Spleen (tissue), 11 donors: Measurements from ENCODE around the gene PEAR1. TPM values are rescaled to one million over a fixed set of nuclear protein-coding genes. Genes with fewer than 3 reads are reported as not detected.

Experiments
- DNase-seq: peaks from one replicate; pipeline ENCODE4 v3.0.0-alpha.2; 2020
- H3K27ac ChIP-seq, 8 donors: fragments of 200-600 bp; sonication (generic) in 7 of 8; 1 replicate in 4 of 8; 2 replicates in 4 of 8; pipeline versions ENCODE4 v1.5.0 to v1.8.0; 2016 to 2021; ENCODE audit warnings: inconsistent platforms in 4 of 8, mild to moderate bottlenecking in 4 of 8, moderate library complexity in 1 of 8
- H3K27me3 ChIP-seq, 7 donors: fragments of 200-600 bp; sonication (generic) in 6 of 7; replicated peaks in 1 of 7; 1 replicate in 4 of 7; 2 replicates in 3 of 7; pipeline versions ENCODE4 v1.5.0 to v1.8.0; 2016 to 2021; ENCODE audit warnings: inconsistent platforms in 3 of 7, mild to moderate bottlenecking in 1 of 7
- H3K36me3 ChIP-seq, 6 donors: fragments of 200-600 bp; sonication (generic) in 5 of 6; 1 replicate in 4 of 6; 2 replicates in 2 of 6; pipeline versions ENCODE4 v1.5.0 to v1.8.0; 2016 to 2021; ENCODE audit warnings: inconsistent platforms in 2 of 6
- H3K4me1 ChIP-seq, 6 donors: fragments of 200-600 bp; sonication (generic) in 5 of 6; 1 replicate in 3 of 6; 2 replicates in 3 of 6; pipeline versions ENCODE4 v1.5.0 to v1.8.0; 2016 to 2021; ENCODE audit warnings: inconsistent platforms in 3 of 6
- H3K4me3 ChIP-seq, 8 donors: fragments of 200-600 bp; sonication (generic) in 7 of 8; 1 replicate in 4 of 8; 2 replicates in 4 of 8; pipeline versions ENCODE4 v1.5.0 to v1.8.0; 2016 to 2021; ENCODE audit warnings: inconsistent platforms in 4 of 8, mild to moderate bottlenecking in 4 of 8, moderate library complexity in 2 of 8
- H3K9me3 ChIP-seq, 8 donors: fragments of 200-600 bp; sonication (generic) in 7 of 8; 1 replicate in 4 of 8; 2 replicates in 4 of 8; pipeline versions ENCODE4 v1.5.0 to v1.8.0; 2016 to 2021; ENCODE audit warnings: inconsistent platforms in 4 of 8
- CTCF ChIP-seq, 11 experiments: fragments of 200-600 bp in 7 of 11; fragments of 450-650 bp in 4 of 11; sonication (generic) in 4 of 11; IDR thresholded peaks in 8 of 11; conservative IDR thresholded peaks in 3 of 11; 1 replicate in 7 of 11; 2 replicates in 4 of 11; pipeline versions ENCODE4 v1.4.0 to v1.8.0; 2016 to 2021; ENCODE audit warnings: antibody characterized with exemption in 11 of 11, inconsistent platforms in 4 of 11, mild to moderate bottlenecking in 1 of 11
- POLR2A ChIP-seq, 3 donors: fragments of 450-650 bp; IDR thresholded peaks; one replicate each; pipeline ENCODE4 v1.5.1; 2017; ENCODE audit warnings: antibody characterized with exemption in 3 of 3, mild to moderate bottlenecking in 1 of 3
- POLR2AphosphoS5 ChIP-seq, 3 donors: sonication (generic); formaldehyde crosslinking; IDR thresholded peaks; one replicate each; pipeline ENCODE4 v1.5.1; 2017; ENCODE audit warnings: antibody characterized with exemption in 3 of 3
- WGBS, 5 donors: extraction: QIAGEN DNeasy Blood & Tissue Kit in 3 of 5; methylation state at CpG; one replicate each; pipeline versions ENCODE4 v1.1.5 to v1.1.7; 2013 to 2018; 5-methylcytosine and 5-hydroxymethylcytosine counted together
- intact Hi-C: fragments of 100-400 bp; cut with DNase I; formaldehyde crosslinking; loops from one replicate; pipeline ENCODE4 v1.15.0; 2023; ENCODE audit warnings: low total_unique reads
- polyA plus RNA-seq, 3 donors: library from polyadenylated mRNA; stranded (reverse); fragments of 200-250 nt; gene quantifications; one replicate each; pipeline ENCODE4 v1.2.1, GENCODE V29; 2013
- total RNA-seq, 7 donors: library from RNA; depleted of rRNA in 3 of 7; stranded (reverse); fragments of >200 nt in 3 of 7; fragmentation: NEBNext Ultra II Directional in 4 of 7; extraction: Animal tissue kit (Norgen Biotek cat#: 25700) in 4 of 7; gene quantifications; one replicate each; pipeline versions ENCODE4 v1.1.0 to v1.2.1, GENCODE V29; 2016 to 2021
- donor health status: healthy with polysubstance abuse.
- donor health status: DM: no; HTN: no; CAD: no; lungs with moderate emphysema.
- donor health status: DM: no; HTN: no; CAD: no.
- donor health status: Bipolar disorder and iron deficiency.
- donor health status: healthy.
- donor health status: DM: no; HTN: no; CAD: no.
- donor health status: DM: yes; HTN: yes; CAD: no.

PEAR1 gene
- total and polyA plus RNA-seq, 10 donors = 1.4 to 28.3 (median 20.2) TPM

GRCh38 chr1:156958247-156958714 lies 64.8 kb downstream of the PEAR1 start:
- DNase-seq = no peak
- H3K4me1 ChIP-seq = peaks cover 0 to 17% (median 3%) of the 10 kb centered on the region in 6 donors
- H3K9me3 ChIP-seq = no peaks in the 10 kb centered on the region
- no peak overlapping the region for H3K4me3 ChIP-seq
- TF ChIP-seq POLR2AphosphoS5 (IDR thresholded peaks at IDR 0.05) (no peak), CTCF (IDR thresholded peaks at IDR 0.05 in 8 of 11, conservative IDR thresholded peaks at IDR 0.05 in 3 of 11) (no peak), POLR2A (IDR thresholded peaks at IDR 0.05) (no peak)
- H3K27me3 ChIP-seq = no peaks in the 10 kb centered on the region
- no peak overlapping the region for H3K27ac ChIP-seq
- intact Hi-C loops = loop anchor here (10.0 kb wide), 1 partner anchor 77 kb away; no protein-coding TSS in a partner anchor
- H3K36me3 ChIP-seq = peaks cover 3 to 100% (median 48%) of the 10 kb centered on the region in 6 donors
- 51 to 63% (median 55%) methylated on average over 2 of the region's 2 CpGs for WGBS, 5 donors

GRCh38 chr1:156959414-156959813 lies 65.9 kb downstream of the PEAR1 start:
- peaks cover 3 to 89% (median 48%) of the 10 kb centered on the region in 6 donors for H3K36me3 ChIP-seq
- intact Hi-C loops = loop anchor here (10.0 kb wide), 1 partner anchor 75 kb away; no protein-coding TSS in a partner anchor
- H3K27me3 ChIP-seq = no peaks in the 10 kb centered on the region
- no peaks in the 10 kb centered on the region for H3K9me3 ChIP-seq
- no peak for DNase-seq
- TF ChIP-seq CTCF (IDR thresholded peaks at IDR 0.05 in 8 of 11, conservative IDR thresholded peaks at IDR 0.05 in 3 of 11) (no peak), POLR2A (IDR thresholded peaks at IDR 0.05) (no peak), POLR2AphosphoS5 (IDR thresholded peaks at IDR 0.05) (no peak)
- H3K27ac ChIP-seq = no peak overlapping the region
- H3K4me1 ChIP-seq = peaks cover 0 to 29% (median 12%) of the 10 kb centered on the region in 6 donors
- no peak overlapping the region for H3K4me3 ChIP-seq
- 68 to 86% (median 81%) methylated on average over 2 of the region's 2 CpGs for WGBS, 5 donors

GRCh38 chr1:156959925-156960324 lies 66.4 kb downstream of the PEAR1 start:
- TF ChIP-seq POLR2A (IDR thresholded peaks at IDR 0.05) (no peak), POLR2AphosphoS5 (IDR thresholded peaks at IDR 0.05) (no peak), CTCF (IDR thresholded peaks at IDR 0.05 in 8 of 11, conservative IDR thresholded peaks at IDR 0.05 in 3 of 11) (no peak)
- Histone ChIP-seq H3K4me1 (peaks cover 0 to 29% (median 12%) of the 10 kb centered on the region in 6 donors), H3K4me3 (no peak overlapping the region), H3K27ac (no peak overlapping the region), H3K36me3 (peaks cover 3 to 84% (median 44%) of the 10 kb centered on the region in 6 donors), H3K27me3 (no peaks in the 10 kb centered on the region), H3K9me3 (no peaks in the 10 kb centered on the region)
- no peak for DNase-seq
- intact Hi-C loops = loop anchor here (10.0 kb wide), 1 partner anchor 75 kb away; no protein-coding TSS in a partner anchor
- WGBS, 5 donors = 76 to 86% (median 82%) methylated on average over 6 of the region's 6 CpGs

GRCh38 chr1:156961709-156962108 lies 68.2 kb downstream of the PEAR1 start:
- no peak for TF ChIP-seq POLR2AphosphoS5 (IDR thresholded peaks at IDR 0.05)
- no peak for TF ChIP-seq POLR2A (IDR thresholded peaks at IDR 0.05)
- no peak for TF ChIP-seq CTCF (IDR thresholded peaks at IDR 0.05 in 8 of 11, conservative IDR thresholded peaks at IDR 0.05 in 3 of 11)
- 49 to 66% (median 61%) methylated on average over 4 of the region's 4 CpGs for WGBS, 5 donors
- H3K9me3 ChIP-seq = no peaks in the 10 kb centered on the region
- no peak overlapping the region for H3K4me3 ChIP-seq
- intact Hi-C loops = no loop called here
- peaks cover 0 to 29% (median 12%) of the 10 kb centered on the region in 6 donors for H3K4me1 ChIP-seq
- DNase-seq = no peak
- H3K27me3 ChIP-seq = no peaks in the 10 kb centered on the region
- H3K27ac ChIP-seq = no peak overlapping the region
- H3K36me3 ChIP-seq = peaks cover 3 to 72% (median 27%) of the 10 kb centered on the region in 6 donors
